GM12878 (cell line): Measurements from ENCODE around the gene TMEM223.

Experiments
- CTCF ChIP-seq, 3 experiments: IDR thresholded peaks in 2 of 3; conservative IDR thresholded peaks in 1 of 3; 2 replicates each; pipeline ENCODE4 v1.5.1; 2011; ENCODE audit warnings: low read depth in 3 of 3, low read length in 3 of 3, mild to moderate bottlenecking in 3 of 3, control low read depth in 2 of 3, moderate library complexity in 2 of 3, inconsistent platforms in 1 of 3, mixed read lengths in 1 of 3; ENCODE audit not compliant: control insufficient read depth in 2 of 3, insufficient read depth in 1 of 3; ENCODE audit errors: extremely low read depth in 1 of 3
- E2F4 ChIP-seq: IDR thresholded peaks from 2 replicates; pipeline ENCODE4 v1.6.1; 2012; ENCODE audit warnings: low read depth, low read length, improper control_type of control experiment
- EZH2 ChIP-seq: IDR thresholded peaks from 2 replicates; pipeline ENCODE4 v1.6.1; 2012; ENCODE audit warnings: low read depth, mild to moderate bottlenecking, control low read depth, inconsistent platforms, low read length, borderline replicate concordance; ENCODE audit not compliant: control insufficient read depth
- GABPA ChIP-seq: IDR thresholded peaks from 2 replicates; pipeline ENCODE4 v1.6.1; 2014; ENCODE audit warnings: antibody characterized with exemption, low read depth, mild to moderate bottlenecking, inconsistent platforms
- HDAC6 ChIP-seq: fragments of 200-600 bp; sonication (generic); IDR thresholded peaks from one replicate; pipeline ENCODE4 v1.8.0; 2017; ENCODE audit warnings: antibody characterized with exemption; ENCODE audit not compliant: unreplicated experiment
- HDGF ChIP-seq: fragments of 450-650 bp; IDR thresholded peaks from 2 replicates; pipeline ENCODE4 v1.6.1; 2016; ENCODE audit warnings: antibody characterized with exemption
- JUND ChIP-seq: IDR thresholded peaks from 2 replicates; pipeline ENCODE4 v1.6.1; 2012; ENCODE audit warnings: low read depth, mild to moderate bottlenecking, low read length, improper control_type of control experiment, moderate library complexity
- KAT2A ChIP-seq: conservative IDR thresholded peaks from 2 replicates; pipeline ENCODE4 v1.6.1; 2011; ENCODE audit warnings: low read depth, low read length; ENCODE audit not compliant: control insufficient read depth
- MYC ChIP-seq: IDR thresholded peaks from 2 replicates; pipeline ENCODE4 v1.6.1; 2011; ENCODE audit warnings: mild to moderate bottlenecking, low read length, moderate library complexity, inconsistent platforms; ENCODE audit not compliant: insufficient read depth, insufficient replicate concordance, insufficient read length, severe bottlenecking
- POLR2A ChIP-seq: IDR thresholded peaks from 2 replicates; pipeline ENCODE4 v1.6.1; 2011; ENCODE audit warnings: low read depth, mild to moderate bottlenecking, low read length
- RELA ChIP-seq: fragments of 450-650 bp; IDR thresholded peaks from 2 replicates; pipeline ENCODE4 v1.8.0; 2014; ENCODE audit warnings: borderline replicate concordance; ENCODE audit not compliant: partially characterized antibody
- SPI1 ChIP-seq: IDR thresholded peaks from 2 replicates; pipeline ENCODE4 v1.6.1; 2011; ENCODE audit warnings: low read depth, mild to moderate bottlenecking, low read length, moderate library complexity, borderline replicate concordance; ENCODE audit not compliant: insufficient read depth
- ZNF217 ChIP-seq: fragments of 450-650 bp; IDR thresholded peaks from 2 replicates; pipeline ENCODE4 v1.6.1; 2017; ENCODE audit warnings: antibody characterized with exemption, mild to moderate bottlenecking
- TF ChIP-seq, protein P1 (sequence below): fragments of 450-650 bp; IDR thresholded peaks from 2 replicates; pipeline ENCODE4 v1.6.1; 2016; ENCODE audit warnings: mild to moderate bottlenecking, moderate library complexity, borderline replicate concordance

GRCh38 chr11:62806611-62807121 lies 14.9 kb upstream of the TMEM223 start:
- TF ChIP-seq, protein P1, sequence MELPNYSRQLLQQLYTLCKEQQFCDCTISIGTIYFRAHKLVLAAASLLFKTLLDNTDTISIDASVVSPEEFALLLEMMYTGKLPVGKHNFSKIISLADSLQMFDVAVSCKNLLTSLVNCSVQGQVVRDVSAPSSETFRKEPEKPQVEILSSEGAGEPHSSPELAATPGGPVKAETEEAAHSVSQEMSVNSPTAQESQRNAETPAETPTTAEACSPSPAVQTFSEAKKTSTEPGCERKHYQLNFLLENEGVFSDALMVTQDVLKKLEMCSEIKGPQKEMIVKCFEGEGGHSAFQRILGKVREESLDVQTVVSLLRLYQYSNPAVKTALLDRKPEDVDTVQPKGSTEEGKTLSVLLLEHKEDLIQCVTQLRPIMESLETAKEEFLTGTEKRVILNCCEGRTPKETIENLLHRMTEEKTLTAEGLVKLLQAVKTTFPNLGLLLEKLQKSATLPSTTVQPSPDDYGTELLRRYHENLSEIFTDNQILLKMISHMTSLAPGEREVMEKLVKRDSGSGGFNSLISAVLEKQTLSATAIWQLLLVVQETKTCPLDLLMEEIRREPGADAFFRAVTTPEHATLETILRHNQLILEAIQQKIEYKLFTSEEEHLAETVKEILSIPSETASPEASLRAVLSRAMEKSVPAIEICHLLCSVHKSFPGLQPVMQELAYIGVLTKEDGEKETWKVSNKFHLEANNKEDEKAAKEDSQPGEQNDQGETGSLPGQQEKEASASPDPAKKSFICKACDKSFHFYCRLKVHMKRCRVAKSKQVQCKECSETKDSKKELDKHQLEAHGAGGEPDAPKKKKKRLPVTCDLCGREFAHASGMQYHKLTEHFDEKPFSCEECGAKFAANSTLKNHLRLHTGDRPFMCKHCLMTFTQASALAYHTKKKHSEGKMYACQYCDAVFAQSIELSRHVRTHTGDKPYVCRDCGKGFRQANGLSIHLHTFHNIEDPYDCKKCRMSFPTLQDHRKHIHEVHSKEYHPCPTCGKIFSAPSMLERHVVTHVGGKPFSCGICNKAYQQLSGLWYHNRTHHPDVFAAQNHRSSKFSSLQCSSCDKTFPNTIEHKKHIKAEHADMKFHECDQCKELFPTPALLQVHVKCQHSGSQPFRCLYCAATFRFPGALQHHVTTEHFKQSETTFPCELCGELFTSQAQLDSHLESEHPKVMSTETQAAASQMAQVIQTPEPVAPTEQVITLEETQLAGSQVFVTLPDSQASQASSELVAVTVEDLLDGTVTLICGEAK, result no peak
- no peak for TF ChIP-seq E2F4
- no peak for TF ChIP-seq ZNF217
- TF ChIP-seq MYC, result no peak
- TF ChIP-seq RELA, result no peak
- no peak for TF ChIP-seq CTCF (IDR thresholded peaks at IDR 0.05 in 2 of 3, conservative IDR thresholded peaks at IDR 0.05 in 1 of 3; ENCODE audit: control insufficient read depth in 2 of 3, extremely low read depth in 1 of 3, insufficient read depth in 1 of 3, low read depth in 3 of 3, low read length in 3 of 3)
- no peak for TF ChIP-seq POLR2A
- TF ChIP-seq HDGF, result no peak
- TF ChIP-seq SPI1, result no peak
- TF ChIP-seq KAT2A, result no peak
- TF ChIP-seq GABPA, result no peak
- no peak for TF ChIP-seq HDAC6
- no peak for TF ChIP-seq JUND
- TF ChIP-seq EZH2, result no peak
